GM12865 (cell line): ENCODE measurements around the gene AZU1.

Experiments used
- DNase-seq: peaks from one replicate; pipeline ENCODE4 v3.0.0; 2010; ENCODE audit warnings: low read depth
- H3K4me3 ChIP-seq: 2 replicates; pipeline ENCODE4 v1.5.1; 2011; ENCODE audit warnings: mild to moderate bottlenecking, low read depth, low read length, control low read depth
- CTCF ChIP-seq: IDR thresholded peaks from 2 replicates; pipeline ENCODE4 v1.5.1; 2011; ENCODE audit warnings: low read length, control low read depth, low read depth, inconsistent platforms; ENCODE audit not compliant: insufficient read depth; ENCODE audit errors: missing control alignments

AZU1 gene

DNA sequence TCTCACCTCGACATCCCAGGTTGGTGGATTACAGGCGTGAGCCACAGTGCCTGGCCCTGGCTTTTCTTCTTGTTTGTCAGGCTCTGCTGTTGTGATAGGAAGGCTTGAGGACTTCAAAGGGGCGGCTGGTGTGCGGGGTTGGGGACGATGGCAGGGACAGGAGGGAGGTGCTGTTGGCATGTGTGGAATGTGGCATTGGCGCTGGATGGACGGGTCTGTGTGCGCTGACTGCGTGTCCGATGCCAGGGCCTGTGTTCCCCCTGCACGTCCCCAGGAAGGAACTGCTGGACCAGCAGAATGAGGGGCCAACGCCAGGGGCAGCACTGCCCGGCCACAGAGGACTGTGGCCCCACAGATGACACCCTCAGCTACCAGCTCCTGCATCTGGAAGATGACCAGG lies 43.1 kb upstream of the AZU1 start:
- H3K4me3 ChIP-seq = no peak overlapping the region
- no peak for TF ChIP-seq CTCF
- no peak for DNase-seq

GRCh38 chr19:787536-787935 lies 40.1 kb upstream of the AZU1 start:
- TF ChIP-seq CTCF = no peak
- DNase-seq = no peak
- H3K4me3 ChIP-seq = no peak overlapping the region

DNA sequence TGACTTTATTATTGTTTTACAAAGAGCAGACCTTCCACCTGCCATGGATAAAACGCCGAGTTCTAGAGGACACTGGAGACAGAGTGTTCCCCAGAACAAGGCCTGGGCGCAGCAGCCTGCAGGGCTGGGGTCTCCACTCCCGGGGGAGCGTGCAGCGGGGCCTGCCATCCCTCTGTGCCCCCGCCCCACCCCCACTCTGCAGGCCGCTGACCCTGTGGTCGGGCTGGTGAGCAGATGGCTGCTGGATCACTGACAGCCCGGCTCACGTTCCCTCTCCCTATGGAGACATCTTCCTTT lies 39.0 kb upstream of the AZU1 start:
- TF ChIP-seq CTCF = no peak
- no peak overlapping the region for H3K4me3 ChIP-seq
- no peak for DNase-seq

DNA sequence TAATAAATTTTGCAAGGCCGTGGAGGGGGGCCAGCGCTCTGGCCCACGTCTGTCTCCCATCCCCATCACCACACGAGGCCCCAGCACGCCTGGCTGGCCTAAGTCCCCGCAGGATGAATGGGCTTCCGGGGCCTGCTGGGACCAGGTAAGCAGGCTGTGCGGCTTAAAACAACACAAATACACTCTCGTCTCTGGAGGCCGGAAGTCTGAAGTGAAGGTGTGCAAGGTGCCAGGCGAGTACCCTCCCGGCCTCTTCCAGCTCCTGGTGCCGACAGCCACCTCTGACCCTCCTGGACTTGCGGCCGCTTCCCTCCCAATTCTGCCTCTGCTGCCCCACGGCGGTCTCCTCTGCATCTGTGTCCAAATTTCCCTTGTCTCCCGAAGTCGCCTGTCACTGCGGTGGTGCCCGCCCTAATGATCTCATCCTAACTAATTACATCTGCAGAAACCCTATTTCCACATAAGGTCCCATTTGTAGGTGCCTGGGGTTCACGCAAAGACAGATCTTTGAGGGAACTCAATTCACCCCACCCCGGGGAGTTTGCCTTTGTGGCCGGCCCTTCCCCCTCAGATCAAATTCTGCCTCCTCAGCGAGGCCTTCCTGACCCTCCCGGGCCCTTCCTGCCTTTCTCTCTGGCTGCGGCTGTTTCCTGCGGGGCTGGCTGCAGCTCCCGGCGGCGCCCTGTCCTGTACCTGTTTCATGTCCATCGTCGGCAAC lies 38.5 kb upstream of the AZU1 start:
- H3K4me3 ChIP-seq = no peak overlapping the region
- TF ChIP-seq CTCF = no peak
- no peak for DNase-seq

- H3K4me3 ChIP-seq = no peak overlapping the region
- DNase-seq = no peak
- TF ChIP-seq CTCF = no peak
Measured at GRCh38 chr19:789701-790060, 38.0 kb upstream of the AZU1 start.

DNA sequence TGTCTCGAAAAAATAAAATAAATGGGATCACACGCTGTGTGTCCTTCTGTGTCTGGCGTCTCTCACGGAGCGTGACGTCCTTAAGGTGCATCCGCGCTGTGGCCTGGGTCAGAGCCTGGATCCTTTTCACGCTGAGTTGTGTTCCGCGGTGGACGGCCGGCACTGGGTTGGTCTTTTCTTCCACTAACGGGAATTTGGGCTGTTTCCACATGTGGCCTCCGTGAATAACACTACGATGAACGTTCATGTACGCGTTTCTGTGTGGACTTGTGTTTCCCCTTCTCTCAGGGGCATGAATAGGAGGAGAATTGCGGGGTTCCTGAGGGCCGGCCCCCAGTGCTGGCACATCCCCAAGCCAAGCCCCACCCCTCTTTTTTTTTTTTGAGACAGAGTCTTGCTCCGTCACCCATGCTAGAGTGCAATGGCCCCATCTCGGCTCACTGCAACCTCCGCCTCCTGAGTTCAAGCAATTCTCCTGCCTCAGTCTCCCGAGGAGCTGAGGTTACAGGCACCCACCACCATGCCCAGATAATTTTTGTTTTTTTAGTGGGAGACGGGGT lies 36.5 kb upstream of the AZU1 start:
- TF ChIP-seq CTCF = no peak
- no peak for DNase-seq
- H3K4me3 ChIP-seq = no peak overlapping the region
